Activated T-cell treated with anti-CD3 and anti-CD28 coated beads, Interleukin-2, amount 50 U/mL, for 4 hours (primary cell): ENCODE data around the gene NAALADL1. TPM values are rescaled to one million over a fixed set of nuclear protein-coding genes. Genes with fewer than 3 reads are reported as not detected.

ENCODE experiments used
- ATAC-seq, 2 donors: fragments of 200-7000 bp; cut with Tn5 transposase; one replicate each; pipeline ENCODE4 v1.10.0; 2021
- DNase-seq: peaks from one replicate; pipeline ENCODE4 v3.0.0-alpha.2; 2020
- H3K27me3 Mint-ChIP-seq: one replicate; pipeline ENCODE4 v1.8.0; 2021; ENCODE audit warnings: low read depth, mixed read lengths
- H3K36me3 Mint-ChIP-seq: one replicate; pipeline ENCODE4 v1.8.0; 2022; ENCODE audit warnings: mixed read lengths; ENCODE audit not compliant: insufficient read depth
- H3K4me1 Mint-ChIP-seq: one replicate; pipeline ENCODE4 v1.8.0; 2021; ENCODE audit warnings: low read depth, mixed read lengths
- H3K4me3 Mint-ChIP-seq: one replicate; pipeline ENCODE4 v1.8.0; 2021; ENCODE audit warnings: mild to moderate bottlenecking, moderate library complexity, mixed read lengths
- H3K9me3 Mint-ChIP-seq: one replicate; pipeline ENCODE4 v1.8.0; 2021; ENCODE audit warnings: mixed read lengths
- total RNA-seq, 3 donors: library from RNA; stranded (reverse); gene quantifications; one replicate each; pipeline ENCODE4 v1.2.1, GENCODE V29; 2021

The NAALADL1 gene
- total RNA-seq, 3 donors from 2014 or later: 5.4 to 8.2 (median 7.7) TPM

GRCh38 chr11:65047581-65048422 is 10.6 kb downstream of the NAALADL1 start:
- Mint-ChIP-seq H3K4me3 (peak overlapping the region; percentile 79), H3K4me1 (peaks cover 20% of the 10 kb centered on the region), H3K27me3 (no peaks in the 10 kb centered on the region), H3K9me3 (no peaks in the 10 kb centered on the region), H3K36me3 (peaks cover 4% of the 10 kb centered on the region)
- ATAC-seq (peak; percentile 66 to 74), DNase-seq (no peak)

GRCh38 chr11:65045728-65046127 is 12.6 kb downstream of the NAALADL1 start:
- Mint-ChIP-seq H3K27me3 (no peaks in the 10 kb centered on the region), H3K9me3 (no peaks in the 10 kb centered on the region), H3K36me3 (peaks cover 4% of the 10 kb centered on the region), H3K4me1 (peaks cover 24% of the 10 kb centered on the region), H3K4me3 (no peak overlapping the region)
- ATAC-seq: no peak
- DNase-seq: no peak

GRCh38 chr11:65045061-65045460 is 13.3 kb downstream of the NAALADL1 start:
- Mint-ChIP-seq H3K27me3 (no peaks in the 10 kb centered on the region), H3K9me3 (no peaks in the 10 kb centered on the region), H3K4me1 (peaks cover 27% of the 10 kb centered on the region), H3K36me3 (peaks cover 4% of the 10 kb centered on the region), H3K4me3 (no peak overlapping the region)
- DNase-seq (no peak), ATAC-seq (no peak)

GRCh38 chr11:65043881-65044501 is 14.4 kb downstream of the NAALADL1 start:
- Mint-ChIP-seq H3K27me3 (no peaks in the 10 kb centered on the region), H3K4me1 (peaks cover 27% of the 10 kb centered on the region), H3K4me3 (no peak overlapping the region), H3K36me3 (peaks cover 4% of the 10 kb centered on the region), H3K9me3 (no peaks in the 10 kb centered on the region)
- ATAC-seq (no peak), DNase-seq (no peak)

- Mint-ChIP-seq H3K36me3 (peaks cover 4% of the 10 kb centered on the region), H3K9me3 (no peaks in the 10 kb centered on the region), H3K4me1 (peaks cover 24% of the 10 kb centered on the region), H3K27me3 (no peaks in the 10 kb centered on the region), H3K4me3 (peak overlapping the region; percentile 83)
- ATAC-seq (no peak), DNase-seq (no peak)
Measured at GRCh38 chr11:65042891-65043290, 15.5 kb downstream of the NAALADL1 start.

- ATAC-seq: peak; percentile 93 to 95
- DNase-seq: peak; percentile 76
Measured at GRCh38 chr11:65040847-65041622, 17.3 kb downstream of the NAALADL1 start, which contains the start of gene SAC3D1. SAC3D1 (plus strand) TSS chr11:65041210; CDS start chr11:65041293, 83 bp downstream.

DNA sequence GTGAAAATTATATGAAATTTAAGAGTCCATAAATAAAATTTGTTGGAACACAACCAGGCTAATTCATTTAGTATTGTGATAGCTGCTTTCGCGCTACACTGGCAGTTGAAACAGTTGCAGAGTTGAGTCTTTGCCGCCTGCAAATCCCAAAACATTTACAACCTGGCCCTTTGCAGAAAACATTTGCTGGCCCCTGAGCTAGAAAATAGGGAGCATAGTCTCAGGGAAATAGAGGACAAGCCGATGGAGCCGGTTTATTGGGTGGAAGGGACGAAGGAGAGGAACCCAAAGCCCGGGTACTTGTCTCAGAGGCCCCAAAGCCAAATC is 17.9 kb downstream of the NAALADL1 start:
- peaks cover 4% of the 10 kb centered on the region for H3K36me3 Mint-ChIP-seq
- peaks cover 8% of the 10 kb centered on the region for H3K4me1 Mint-ChIP-seq
- H3K4me3 Mint-ChIP-seq: peak overlapping the region; percentile 90
- DNase-seq (no peak), ATAC-seq (no peak)
- H3K27me3 Mint-ChIP-seq: no peaks in the 10 kb centered on the region
- no peaks in the 10 kb centered on the region for H3K9me3 Mint-ChIP-seq

More at GRCh38 chr11:65040847-65041622, 17.3 kb downstream of the NAALADL1 start, which contains the start of gene SAC3D1:
- peaks cover 4% of the 10 kb centered on the region for H3K36me3 Mint-ChIP-seq
- peaks cover 8% of the 10 kb centered on the region for H3K4me1 Mint-ChIP-seq
- peak within 1 kb of the TSS; percentile 90 for H3K4me3 Mint-ChIP-seq
- no peaks in the 10 kb centered on the region for H3K9me3 Mint-ChIP-seq
- H3K27me3 Mint-ChIP-seq: no peaks in the 10 kb centered on the region

- no peak overlapping the region for H3K4me3 Mint-ChIP-seq
- ATAC-seq (no peak), DNase-seq (no peak)
- H3K4me1 Mint-ChIP-seq: peaks cover 4% of the 10 kb centered on the region
- no peaks in the 10 kb centered on the region for H3K27me3 Mint-ChIP-seq
- H3K36me3 Mint-ChIP-seq: no peaks in the 10 kb centered on the region
- no peaks in the 10 kb centered on the region for H3K9me3 Mint-ChIP-seq
Measured at GRCh38 chr11:65036931-65037330, 21.4 kb downstream of the NAALADL1 start.

DNA sequence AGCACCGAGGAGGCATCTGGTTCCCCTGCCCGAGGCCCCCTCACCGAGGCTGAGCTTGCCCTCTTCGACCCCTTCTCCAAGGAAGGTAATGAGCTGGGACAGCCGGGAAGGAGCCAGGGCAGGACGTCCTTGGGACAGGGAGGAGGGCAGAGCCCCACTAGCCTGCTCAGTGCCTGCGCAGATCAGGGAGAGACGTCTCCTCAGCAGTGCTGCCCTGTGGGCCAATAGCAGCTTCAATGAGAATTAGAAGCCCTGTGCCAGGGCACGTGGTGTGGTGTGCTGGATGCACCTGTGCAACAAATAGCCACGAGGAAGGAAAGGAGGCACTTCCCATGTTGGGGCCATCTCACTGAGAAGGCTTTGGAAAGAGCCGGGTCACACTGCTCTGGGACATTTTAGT is 22.8 kb downstream of the NAALADL1 start:
- H3K4me3 Mint-ChIP-seq: no peak overlapping the region
- H3K4me1 Mint-ChIP-seq: peaks cover 1% of the 10 kb centered on the region
- no peak for ATAC-seq
- no peaks in the 10 kb centered on the region for H3K9me3 Mint-ChIP-seq
- no peaks in the 10 kb centered on the region for H3K36me3 Mint-ChIP-seq
- no peaks in the 10 kb centered on the region for H3K27me3 Mint-ChIP-seq
- no peak for DNase-seq

- H3K4me3 Mint-ChIP-seq: no peak overlapping the region
- H3K36me3 Mint-ChIP-seq: no peaks in the 10 kb centered on the region
- no peaks in the 10 kb centered on the region for H3K9me3 Mint-ChIP-seq
- H3K27me3 Mint-ChIP-seq: no peaks in the 10 kb centered on the region
- ATAC-seq (no peak), DNase-seq (no peak)
- no peaks in the 10 kb centered on the region for H3K4me1 Mint-ChIP-seq
Measured at GRCh38 chr11:65034423-65034822, 23.9 kb downstream of the NAALADL1 start.

GRCh38 chr11:65032216-65032615 is 26.1 kb downstream of the NAALADL1 start:
- Mint-ChIP-seq H3K4me3 (no peak overlapping the region), H3K4me1 (peaks cover 9% of the 10 kb centered on the region), H3K9me3 (no peaks in the 10 kb centered on the region), H3K27me3 (no peaks in the 10 kb centered on the region), H3K36me3 (no peaks in the 10 kb centered on the region)
- ATAC-seq: no peak
- DNase-seq: no peak

DNA sequence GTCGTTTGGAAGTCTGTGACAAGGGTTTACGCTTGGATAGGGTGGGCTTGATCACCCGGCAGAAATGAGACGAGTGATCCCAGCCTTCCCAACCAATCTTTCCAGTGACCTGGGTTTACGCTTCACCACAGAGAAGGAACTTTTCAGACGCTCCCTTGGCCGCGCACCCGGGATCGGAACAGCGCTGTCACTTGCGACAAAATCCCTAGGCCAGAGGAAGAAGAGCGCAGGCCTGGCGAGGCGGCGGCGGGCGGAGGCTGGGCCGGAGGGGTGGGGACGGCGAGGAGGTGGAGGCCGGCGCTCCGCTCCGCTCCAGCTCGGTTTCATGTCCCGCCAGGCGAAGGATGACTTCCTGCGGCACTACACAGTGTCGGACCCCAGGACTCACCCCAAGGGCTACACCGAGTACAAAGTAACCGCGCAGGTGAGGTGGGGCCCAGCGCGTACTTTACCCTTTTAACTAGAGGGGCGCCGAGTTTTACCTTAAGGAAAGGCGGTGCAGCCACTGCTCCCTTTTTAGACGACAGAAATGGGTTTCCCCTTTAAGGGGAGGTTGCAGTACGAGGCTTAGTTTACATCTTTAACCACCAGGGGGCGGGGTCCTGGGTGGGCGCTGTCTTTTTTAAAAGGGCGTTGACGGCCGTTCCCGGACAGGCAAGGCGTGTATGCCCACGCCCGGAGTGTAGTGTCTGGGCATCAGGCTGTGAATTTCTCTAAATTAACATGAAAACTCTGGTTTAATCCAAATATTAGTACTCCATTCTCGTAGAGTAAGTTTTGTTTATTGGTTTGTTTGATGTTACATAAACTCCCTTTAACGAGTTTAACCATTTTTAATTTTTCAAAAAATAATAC is 30.9 kb downstream of the NAALADL1 start, which contains the start of gene SNX15:
TSS of gene SNX15 (plus strand) at position 227 of the 855 bp plus-strand sequence. CDS start at position 326, 99 bp downstream.
- H3K9me3 Mint-ChIP-seq: no peaks in the 10 kb centered on the region
- no peaks in the 10 kb centered on the region for H3K27me3 Mint-ChIP-seq
- H3K4me1 Mint-ChIP-seq: peaks cover 13% of the 10 kb centered on the region
- H3K4me3 Mint-ChIP-seq: peak within 1 kb of the TSS; percentile 82
- ATAC-seq (peak; percentile 92 to 94), DNase-seq (peak; percentile 83)
- no peaks in the 10 kb centered on the region for H3K36me3 Mint-ChIP-seq

DNA sequence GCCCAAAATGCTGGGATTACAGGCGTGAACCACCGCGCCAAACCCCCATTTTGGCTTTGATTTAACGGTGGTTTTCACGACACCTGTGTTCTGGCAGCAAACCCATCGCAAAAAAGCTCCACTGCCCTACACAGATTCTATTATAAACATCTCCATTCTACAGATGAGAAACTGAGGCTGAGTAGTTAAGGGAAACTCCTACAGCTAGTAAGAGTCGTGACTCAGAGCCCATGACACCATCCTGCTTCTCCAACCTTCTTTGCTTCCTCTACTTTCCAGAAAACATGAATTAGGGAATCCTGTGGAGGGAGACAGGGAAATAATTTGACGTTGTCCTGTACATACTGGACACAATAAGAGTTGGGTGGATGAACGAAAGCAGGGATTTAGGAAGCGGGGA is 31.5 kb downstream of the NAALADL1 start:
- ATAC-seq (no peak), DNase-seq (no peak)
- peaks cover 13% of the 10 kb centered on the region for H3K4me1 Mint-ChIP-seq
- H3K4me3 Mint-ChIP-seq: peak overlapping the region; percentile 82
- no peaks in the 10 kb centered on the region for H3K27me3 Mint-ChIP-seq
- no peaks in the 10 kb centered on the region for H3K36me3 Mint-ChIP-seq
- H3K9me3 Mint-ChIP-seq: no peaks in the 10 kb centered on the region
